Neuronal stem cell (in vitro differentiated cells): ENCODE results near the gene TTC28.

Experiments used
- DNase-seq: peaks from one replicate; pipeline ENCODE4 v3.0.0-alpha.2; 2013; ENCODE audit warnings: low spot score
- H2AFZ ChIP-seq: one replicate; pipeline ENCODE4 v1.6.1; 2013; ENCODE audit warnings: mild to moderate bottlenecking, low read length, inconsistent platforms
- H2AK5ac ChIP-seq: 2 replicates; pipeline ENCODE4 v1.6.1; 2013; ENCODE audit warnings: low read depth, mild to moderate bottlenecking, inconsistent platforms, low read length, moderate library complexity, mixed read lengths
- H2BK120ac ChIP-seq: 2 replicates; pipeline ENCODE4 v1.6.1; 2013; ENCODE audit warnings: low read depth, mild to moderate bottlenecking, inconsistent platforms, low read length, moderate library complexity, mixed read lengths
- H2BK12ac ChIP-seq: one replicate; pipeline ENCODE4 v1.6.1; 2013; ENCODE audit warnings: low read length, inconsistent platforms
- H2BK15ac ChIP-seq: 2 replicates; pipeline ENCODE4 v1.6.1; 2013; ENCODE audit warnings: mild to moderate bottlenecking, low read length, inconsistent platforms, mixed read lengths
- H2BK5ac ChIP-seq: one replicate; pipeline ENCODE4 v1.6.1; 2013; ENCODE audit warnings: inconsistent platforms, mild to moderate bottlenecking, low read length, moderate library complexity
- H3K14ac ChIP-seq: one replicate; pipeline ENCODE4 v1.6.1; 2013; ENCODE audit warnings: low read length, inconsistent platforms
- H3K18ac ChIP-seq: 2 replicates; pipeline ENCODE4 v1.6.1; 2013; ENCODE audit warnings: low read length, inconsistent platforms
- H3K23ac ChIP-seq: 2 replicates; pipeline ENCODE4 v1.6.1; 2013; ENCODE audit warnings: low read depth, mild to moderate bottlenecking, mixed read lengths, low read length, inconsistent platforms; ENCODE audit not compliant: poor library complexity
- H3K27ac ChIP-seq: replicated peaks from 3 replicates; pipeline ENCODE4 v1.5.1; 2013; ENCODE audit warnings: low read length, inconsistent platforms
- H3K27me3 ChIP-seq, 3 experiments: 2 replicates each; pipeline ENCODE4 v1.6.1; 2013; ENCODE audit warnings: low read length in 3 of 3, mild to moderate bottlenecking in 2 of 3, inconsistent platforms in 1 of 3, low read depth in 1 of 3, mixed read lengths in 1 of 3, moderate library complexity in 1 of 3; ENCODE audit not compliant: control insufficient read depth in 3 of 3, insufficient read depth in 3 of 3
- H3K36me3 ChIP-seq, 2 donors: replicated peaks in 1 of 2; 2 replicates each; pipeline ENCODE4 v1.6.1; 2013; ENCODE audit warnings: low read length in 2 of 2; ENCODE audit not compliant: control insufficient read depth in 2 of 2, insufficient read depth in 2 of 2
- H3K4ac ChIP-seq: 2 replicates; pipeline ENCODE4 v1.6.1; 2013; ENCODE audit warnings: inconsistent platforms, mild to moderate bottlenecking, low read length, moderate library complexity
- H3K4me1 ChIP-seq, 2 donors: 1 replicate in 1 of 2; 2 replicates in 1 of 2; pipeline ENCODE4 v1.6.1; 2013; ENCODE audit warnings: low read length in 2 of 2, low read depth in 1 of 2; ENCODE audit not compliant: control insufficient read depth in 2 of 2, insufficient read depth in 1 of 2
- H3K4me2 ChIP-seq: one replicate; pipeline ENCODE4 v1.6.1; 2013; ENCODE audit warnings: mild to moderate bottlenecking, low read length, inconsistent platforms; ENCODE audit not compliant: insufficient read depth, poor library complexity, severe bottlenecking
- H3K4me3 ChIP-seq, 2 donors: 2 replicates each; pipeline ENCODE4 v1.5.1; 2013; ENCODE audit warnings: low read length in 2 of 2, mild to moderate bottlenecking in 2 of 2, inconsistent platforms in 1 of 2, moderate library complexity in 1 of 2
- H3K79me1 ChIP-seq: one replicate; pipeline ENCODE4 v1.6.1; 2013; ENCODE audit warnings: low read depth, mild to moderate bottlenecking, inconsistent platforms, low read length, moderate library complexity
- H3K9ac ChIP-seq: one replicate; pipeline ENCODE4 v1.6.1; 2013; ENCODE audit warnings: mild to moderate bottlenecking, low read depth, low read length, inconsistent platforms; ENCODE audit not compliant: poor library complexity
- H3K9me3 ChIP-seq, 2 donors: replicated peaks in 1 of 2; 2 replicates each; pipeline versions ENCODE3 to v1.6.1; 2013; ENCODE audit warnings: low read length in 2 of 2, mild to moderate bottlenecking in 2 of 2, inconsistent platforms in 1 of 2, low read depth in 1 of 2, mixed read lengths in 1 of 2, moderate library complexity in 1 of 2; ENCODE audit not compliant: control insufficient read depth in 2 of 2, insufficient read depth in 1 of 2
- H4K8ac ChIP-seq: one replicate; pipeline ENCODE4 v1.6.1; 2013; ENCODE audit warnings: low read depth, mild to moderate bottlenecking, inconsistent platforms, low read length, moderate library complexity
- H4K91ac ChIP-seq: one replicate; pipeline ENCODE4 v1.6.1; 2013; ENCODE audit warnings: low read length, low read depth, mild to moderate bottlenecking, inconsistent platforms; ENCODE audit not compliant: poor library complexity
- WGBS, 2 donors: extraction: QIAGEN DNeasy Blood & Tissue Kit; methylation state at CpG; one replicate each; pipeline ENCODE4 v1.1.7; 2013; ENCODE audit warnings: missing lambda C conversion rate in 2 of 2, mixed read lengths in 1 of 2; ENCODE audit not compliant: insufficient read length in 2 of 2, insufficient replicate concordance in 1 of 2; ENCODE audit errors: extremely low coverage in 2 of 2; 5-methylcytosine and 5-hydroxymethylcytosine counted together

Gene TTC28

GRCh38 chr22:28417431-28417830 lies 262.2 kb downstream of the TTC28 start:
- H3K27ac ChIP-seq = no peak overlapping the region

GRCh38 chr22:28414913-28415312 lies 264.7 kb downstream of the TTC28 start:
- H3K4me3 ChIP-seq = no peak overlapping the region
- H3K27me3 ChIP-seq = no peaks in the 10 kb centered on the region
- H3K23ac ChIP-seq = no peak overlapping the region
- no peak overlapping the region for H3K14ac ChIP-seq
- H3K9ac ChIP-seq = no peak overlapping the region
- no peak overlapping the region for H3K4me2 ChIP-seq
- no peaks in the 10 kb centered on the region for H3K4me1 ChIP-seq
- no peak overlapping the region for H3K4ac ChIP-seq
- H2BK5ac ChIP-seq = no peak overlapping the region
- H3K79me1 ChIP-seq = no peaks in the 10 kb centered on the region
- no peak overlapping the region for H2BK12ac ChIP-seq
- H3K9me3 ChIP-seq = no peaks in the 10 kb centered on the region
- DNase-seq = no peak
- no peak overlapping the region for H2BK15ac ChIP-seq
- no peak overlapping the region for H2AFZ ChIP-seq
- H4K91ac ChIP-seq = no peak overlapping the region
- H3K18ac ChIP-seq = no peak overlapping the region
- H3K27ac ChIP-seq = no peak overlapping the region
- H3K36me3 ChIP-seq = no peaks in the 10 kb centered on the region
- H2AK5ac ChIP-seq = no peak overlapping the region
- H2BK120ac ChIP-seq = no peak overlapping the region
- no CpG with 5 or more reads among the region's 1 CpG for WGBS, 2 donors
- H4K8ac ChIP-seq = no peak overlapping the region

More at GRCh38 chr22:28417431-28417830, 262.2 kb downstream of the TTC28 start:
- no peak overlapping the region for H3K23ac ChIP-seq
- no peak overlapping the region for H3K14ac ChIP-seq
- no peak overlapping the region for H3K18ac ChIP-seq
- H4K8ac ChIP-seq = no peak overlapping the region
- H3K79me1 ChIP-seq = no peaks in the 10 kb centered on the region
- H2AK5ac ChIP-seq = no peak overlapping the region
- H3K27me3 ChIP-seq = no peaks in the 10 kb centered on the region
- H3K9ac ChIP-seq = no peak overlapping the region
- H3K4me1 ChIP-seq = no peaks in the 10 kb centered on the region
- no peak overlapping the region for H3K4ac ChIP-seq
- DNase-seq = no peak
- H3K4me3 ChIP-seq = no peak overlapping the region
- no peak overlapping the region for H4K91ac ChIP-seq
- no peak overlapping the region for H2BK15ac ChIP-seq
- no peaks in the 10 kb centered on the region for H3K9me3 ChIP-seq
- H3K36me3 ChIP-seq = no peaks in the 10 kb centered on the region
- H2BK12ac ChIP-seq = no peak overlapping the region
- H3K4me2 ChIP-seq = no peak overlapping the region
- H2AFZ ChIP-seq = no peak overlapping the region
- no CpG with 5 or more reads among the region's 2 CpGs for WGBS, 2 donors
- H2BK5ac ChIP-seq = no peak overlapping the region
- no peak overlapping the region for H2BK120ac ChIP-seq

- Histone ChIP-seq H3K36me3 (peaks cover 0 to 3% of the 10 kb centered on the region in 2 donors), H3K4me2 (no peak overlapping the region), H3K27me3 (no peaks in the 10 kb centered on the region), H3K27ac (no peak overlapping the region), H3K9me3 (no peaks in the 10 kb centered on the region), H3K4me3 (no peak overlapping the region), H2BK120ac (no peak overlapping the region), H3K9ac (no peak overlapping the region), H2BK5ac (no peak overlapping the region), H3K18ac (no peak overlapping the region), H3K4me1 (no peaks in the 10 kb centered on the region), H3K79me1 (peaks cover 2% of the 10 kb centered on the region), H2AK5ac (no peak overlapping the region), H3K4ac (no peak overlapping the region), H4K8ac (no peak overlapping the region), H3K14ac (no peak overlapping the region), H2BK12ac (no peak overlapping the region), H2BK15ac (no peak overlapping the region), H4K91ac (no peak overlapping the region), H3K23ac (no peak overlapping the region), H2AFZ (no peak overlapping the region)
- DNase-seq = no peak
- WGBS, 2 donors = no CpG with 5 or more reads among the region's 2 CpGs
Observed at GRCh38 chr22:28413612-28414399, 265.8 kb downstream of the TTC28 start.

- Histone ChIP-seq H4K8ac (no peak overlapping the region), H3K36me3 (peaks cover 0 to 5% of the 10 kb centered on the region in 2 donors), H2AK5ac (no peak overlapping the region), H3K18ac (no peak overlapping the region), H2BK12ac (no peak overlapping the region), H2BK15ac (no peak overlapping the region), H3K27ac (no peak overlapping the region), H2BK5ac (no peak overlapping the region), H4K91ac (no peak overlapping the region), H3K23ac (no peak overlapping the region), H3K27me3 (no peaks in the 10 kb centered on the region), H2AFZ (no peak overlapping the region), H3K4me1 (no peaks in the 10 kb centered on the region), H3K4me2 (no peak overlapping the region), H3K9ac (no peak overlapping the region), H3K4me3 (no peak overlapping the region), H3K9me3 (peaks cover 2 to 3% of the 10 kb centered on the region in 2 donors), H2BK120ac (no peak overlapping the region), H3K4ac (no peak overlapping the region), H3K14ac (no peak overlapping the region), H3K79me1 (peaks cover 3% of the 10 kb centered on the region)
- DNase-seq = no peak
- no CpG with 5 or more reads among the region's 2 CpGs for WGBS, 2 donors
Observed at GRCh38 chr22:28412109-28412508, 267.5 kb downstream of the TTC28 start.
